HG02798 (cell line): ENCODE results near the gene TEPSIN.

ENCODE experiments used
- ATAC-seq: cut with Tn5 transposase; IDR thresholded peaks from one replicate; pipeline ENCODE4 v1.9.1; 2021; ENCODE audit warnings: mild to moderate bottlenecking; ENCODE audit not compliant: unreplicated experiment, poor library complexity

Gene TEPSIN

DNA sequence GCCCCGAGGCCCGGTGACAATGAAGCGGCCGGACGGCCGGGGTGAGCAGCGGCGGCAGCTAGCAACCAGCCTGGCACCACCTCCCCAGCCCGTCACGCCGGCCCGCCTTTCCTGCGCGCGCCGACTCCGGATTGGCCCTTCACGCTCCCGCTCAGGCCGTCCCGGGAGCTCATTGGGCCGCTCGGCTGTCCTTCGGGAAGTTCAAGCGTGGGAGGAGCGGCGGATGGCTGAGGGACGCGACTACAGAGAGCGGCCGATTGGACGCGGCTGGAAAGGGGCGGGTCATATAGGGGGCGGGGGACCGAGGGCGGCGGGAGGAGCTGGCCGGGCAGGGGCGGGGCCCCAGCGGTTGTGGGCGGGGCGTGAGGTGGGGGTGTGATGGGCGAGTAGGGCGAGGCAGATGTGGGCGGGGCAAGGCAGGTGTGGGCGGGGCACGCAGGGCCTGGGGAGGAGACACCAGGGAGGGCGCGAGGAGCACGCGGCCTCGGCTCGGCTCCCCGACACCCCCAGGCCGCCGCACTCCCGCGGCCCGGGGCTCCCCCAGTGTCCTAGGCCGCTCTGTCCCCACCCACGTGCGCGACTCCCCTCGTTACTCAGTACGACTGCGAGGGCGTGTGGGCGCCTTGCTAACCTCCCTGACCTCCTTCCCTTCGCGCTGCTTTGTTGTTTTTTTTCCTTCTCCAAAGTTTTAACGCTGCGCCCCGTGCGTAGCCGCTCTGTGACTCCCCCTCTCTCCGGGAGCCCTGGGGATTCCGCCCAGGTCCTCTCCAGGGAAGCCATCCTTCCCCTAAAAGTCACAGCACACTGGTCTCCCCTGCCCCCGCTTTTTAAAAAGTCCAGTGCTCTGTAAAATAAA lies 15.7 kb downstream of the TEPSIN start, which contains the start of gene CEP131:
Gene CEP131 (minus strand): TSS at position 60 of the 856 bp plus-strand sequence. CDS start 2,909 bp downstream, outside the sequence.
- ATAC-seq, result peak; percentile 97

DNA sequence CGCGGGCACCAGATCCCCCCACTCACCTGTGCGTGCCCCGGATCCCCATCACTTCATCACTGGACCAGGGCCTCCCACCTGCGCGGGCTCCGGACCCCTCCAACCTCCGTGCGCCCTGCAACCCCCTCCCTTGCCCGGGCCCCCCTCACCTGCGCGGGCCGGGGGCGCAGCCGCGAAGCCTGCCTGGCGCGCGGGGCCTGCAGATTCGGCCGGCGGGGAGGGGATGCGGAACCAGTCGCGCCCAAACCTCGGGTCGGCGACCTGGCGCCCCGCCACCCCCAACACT lies 16.3 kb downstream of the TEPSIN start:
- no peak for ATAC-seq

DNA sequence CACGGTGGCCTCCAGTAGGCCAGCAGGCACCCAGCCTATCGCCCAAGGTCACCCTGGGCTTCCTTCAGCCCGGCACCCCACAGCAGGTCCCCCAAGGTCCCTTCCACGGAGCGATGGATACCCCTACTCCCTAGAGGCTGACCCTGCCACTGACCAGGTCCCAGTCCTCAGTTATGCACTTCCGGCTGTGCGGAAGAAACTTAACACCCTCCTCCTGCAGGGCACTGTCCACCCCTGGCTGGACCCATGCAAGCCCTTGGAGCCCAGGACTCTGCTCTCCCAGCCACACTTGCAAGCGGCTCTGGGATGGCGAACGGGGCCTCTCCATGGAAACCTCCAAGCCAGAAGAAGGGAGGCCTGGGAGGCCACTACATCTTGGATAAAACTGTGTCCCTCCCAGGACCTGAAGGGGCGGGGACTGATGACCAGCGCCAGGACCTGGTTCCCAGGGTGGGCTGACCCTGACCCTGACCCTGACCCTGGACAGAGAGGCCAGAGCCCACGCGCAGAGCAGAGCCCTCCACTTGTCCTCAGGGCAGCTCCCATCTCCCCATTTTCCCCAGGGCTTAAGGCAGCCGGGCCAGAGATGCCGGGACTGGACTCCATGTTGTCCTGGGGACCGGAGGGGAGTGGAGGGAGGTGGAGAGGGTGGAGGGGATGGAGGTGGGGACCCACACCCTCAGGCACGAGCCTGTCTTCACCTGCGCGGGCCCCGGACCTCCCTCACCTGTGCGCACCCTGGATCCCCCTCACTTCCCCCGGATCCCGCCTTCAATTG lies 16.8 kb downstream of the TEPSIN start:
- no peak for ATAC-seq

DNA sequence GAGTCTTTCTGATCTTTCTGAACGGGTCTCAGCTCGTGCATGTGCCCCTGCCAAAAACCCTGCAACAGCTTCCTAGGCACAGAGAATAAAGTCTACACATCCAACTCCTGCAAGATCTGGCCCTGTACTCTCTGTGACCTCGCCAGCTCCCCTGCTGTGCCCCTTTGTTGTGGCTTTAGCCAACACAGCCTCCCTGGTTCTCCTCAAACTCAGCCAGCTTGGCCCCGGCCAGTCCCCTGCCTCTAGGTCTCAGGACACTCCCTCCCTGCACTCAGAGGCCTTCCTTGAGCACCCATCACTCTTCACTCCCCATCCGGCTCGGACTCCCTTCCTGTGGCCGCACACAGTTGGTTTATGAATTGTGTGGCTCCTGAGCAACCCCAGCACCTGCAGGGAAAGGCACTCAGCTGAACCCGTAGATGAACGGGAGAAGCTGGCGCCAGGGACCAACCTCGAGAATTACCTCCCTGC lies 17.4 kb downstream of the TEPSIN start:
- ATAC-seq, result no peak

DNA sequence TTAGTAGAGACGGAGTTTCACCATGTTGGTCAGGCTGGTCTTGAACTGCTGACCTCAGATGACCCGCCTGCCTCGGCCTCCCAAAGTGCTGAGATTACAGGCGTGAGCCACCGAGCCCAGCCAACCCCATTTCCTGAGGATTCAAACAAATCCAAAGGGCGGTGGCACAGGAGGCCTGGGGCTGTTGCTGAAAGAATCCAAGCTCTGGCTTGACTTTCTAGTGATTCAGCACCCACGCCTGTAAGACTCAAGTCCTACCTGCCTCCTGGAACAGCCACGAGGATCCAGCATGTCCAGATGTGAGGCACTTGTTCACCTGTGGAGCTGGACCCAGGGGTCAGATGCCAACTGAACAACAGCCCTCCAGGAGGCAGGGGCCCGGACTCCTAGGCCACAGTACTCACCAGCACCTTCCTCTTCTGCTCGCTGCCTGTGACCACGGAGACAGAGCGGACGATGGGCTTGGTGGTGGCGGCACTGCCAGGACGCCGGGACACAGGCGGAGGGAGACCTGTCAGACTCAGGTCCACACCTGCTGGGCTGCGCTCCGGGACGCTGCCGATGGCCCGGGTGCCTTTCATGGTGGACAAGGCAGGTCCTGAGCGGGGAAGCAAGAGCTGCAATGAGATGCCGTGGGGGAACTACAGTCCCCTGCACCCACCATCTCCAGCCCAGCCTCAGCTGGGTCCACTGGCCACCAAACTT lies 19.2 kb downstream of the TEPSIN start:
- no peak for ATAC-seq

DNA sequence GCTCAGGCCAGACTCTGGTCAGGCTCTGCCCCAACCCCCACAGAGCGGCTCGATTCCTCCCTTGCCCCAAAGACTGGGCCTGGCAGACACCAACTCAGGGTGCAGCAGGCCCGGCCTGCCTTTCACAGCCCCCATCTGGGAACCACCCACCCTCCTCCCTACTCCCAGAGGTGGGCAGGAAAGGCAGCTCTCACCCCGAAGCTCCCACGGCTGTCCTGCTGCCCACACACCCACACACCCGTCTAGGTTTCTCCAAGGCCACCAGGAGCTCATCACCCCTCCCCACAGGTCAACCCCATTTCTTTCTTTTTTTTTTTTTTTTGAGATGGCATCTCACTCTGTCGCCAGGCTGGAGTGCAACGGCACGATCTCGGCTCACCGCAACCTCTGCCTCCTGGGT lies 19.9 kb downstream of the TEPSIN start:
- ATAC-seq, result no peak

DNA sequence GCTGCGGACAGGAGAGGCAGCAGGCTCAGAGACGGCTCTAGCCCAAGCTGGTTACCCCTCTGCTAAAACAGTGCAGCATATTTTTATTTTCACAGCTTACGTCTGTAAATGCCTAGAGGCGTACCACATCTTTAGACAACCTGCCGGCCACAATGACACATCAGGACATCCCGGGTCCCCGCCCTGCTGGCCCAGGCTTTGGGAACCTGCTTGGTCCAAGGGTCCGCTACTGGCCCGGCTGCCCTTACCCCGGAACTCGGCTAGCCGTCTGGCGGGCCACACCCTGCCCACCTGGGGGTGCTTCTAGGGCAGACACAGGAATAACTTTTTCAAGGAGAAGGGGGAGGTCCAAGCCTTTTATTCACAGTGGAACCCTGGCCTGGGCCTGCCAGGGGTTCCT lies 20.4 kb downstream of the TEPSIN start:
- ATAC-seq, result no peak

DNA sequence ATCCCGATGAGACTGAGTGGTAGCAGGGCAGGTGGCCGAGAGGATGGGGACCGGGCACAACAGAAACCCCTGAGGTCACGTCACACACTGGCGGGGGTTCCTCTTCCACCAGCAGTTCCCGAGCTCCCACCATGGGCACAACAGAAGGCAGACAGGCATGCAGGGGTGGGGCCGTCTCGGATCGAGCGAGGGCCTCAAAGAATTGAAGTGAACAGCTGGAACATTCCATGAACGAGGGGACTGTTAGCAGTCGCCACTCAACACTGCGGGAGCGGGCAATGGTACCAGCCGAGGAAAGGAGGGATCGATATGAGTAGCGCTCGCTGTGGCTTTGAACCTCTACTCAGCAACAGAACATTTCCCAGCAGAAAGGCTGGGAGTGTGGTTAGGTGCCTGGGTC lies 21.4 kb downstream of the TEPSIN start:
- ATAC-seq, result no peak

DNA sequence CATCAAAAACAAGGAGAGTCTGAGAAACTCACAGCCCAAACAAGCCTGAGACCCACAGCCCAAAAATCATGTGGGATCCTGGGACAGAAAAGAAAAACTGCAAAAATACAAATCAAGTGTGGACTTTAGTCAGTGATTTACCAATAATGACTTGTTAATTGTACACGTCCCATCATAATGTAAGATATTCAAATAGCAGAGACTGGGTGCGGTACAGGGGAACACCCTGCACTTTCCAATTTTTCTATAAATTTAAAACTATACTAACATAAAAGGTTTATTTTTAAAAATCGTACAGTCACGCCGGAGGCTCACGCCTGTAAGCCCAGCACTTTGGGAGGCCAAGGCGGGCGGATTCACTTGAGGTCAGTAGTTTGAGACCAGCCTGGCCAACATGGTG lies 24.9 kb downstream of the TEPSIN start:
- no peak for ATAC-seq

DNA sequence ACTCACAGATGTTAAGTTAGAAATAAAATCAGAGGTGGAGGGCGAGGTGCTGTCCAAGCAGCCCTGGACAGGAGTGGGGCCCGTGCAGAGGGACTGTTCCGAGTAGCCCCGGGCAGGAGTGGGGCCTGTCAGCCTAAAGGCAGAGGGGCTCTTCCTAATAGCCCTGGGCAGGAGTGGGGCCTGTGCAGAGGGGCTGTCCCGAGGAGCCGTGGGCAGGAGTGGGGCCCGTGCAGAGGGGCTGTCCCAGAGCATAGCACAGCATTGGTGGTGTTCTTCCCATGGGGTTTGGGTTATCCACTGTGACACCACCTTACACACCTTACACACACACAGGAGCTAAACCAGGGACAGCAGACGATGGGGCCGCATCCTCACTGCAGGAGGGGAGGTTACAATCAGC lies 26.5 kb downstream of the TEPSIN start:
- no peak for ATAC-seq

DNA sequence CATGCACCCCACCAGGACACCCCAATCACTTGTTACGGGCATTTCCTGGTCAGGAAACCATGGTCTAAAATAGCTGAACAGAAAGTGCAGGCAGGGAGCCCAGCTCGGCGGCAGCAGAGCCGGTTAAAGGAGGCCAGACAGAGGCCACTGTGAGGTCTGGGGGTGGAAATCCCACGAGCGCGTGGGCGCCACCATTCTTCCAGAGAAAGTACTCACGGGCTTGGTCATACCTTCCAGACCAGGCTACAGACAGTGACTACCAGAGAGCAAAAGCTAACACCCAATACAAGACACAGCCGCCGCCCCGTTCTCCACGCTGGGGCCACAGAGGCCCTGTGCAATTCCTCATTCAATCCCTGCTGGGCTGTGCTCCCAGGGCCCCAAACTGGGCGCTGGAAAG lies 28.0 kb downstream of the TEPSIN start:
- no peak for ATAC-seq

DNA sequence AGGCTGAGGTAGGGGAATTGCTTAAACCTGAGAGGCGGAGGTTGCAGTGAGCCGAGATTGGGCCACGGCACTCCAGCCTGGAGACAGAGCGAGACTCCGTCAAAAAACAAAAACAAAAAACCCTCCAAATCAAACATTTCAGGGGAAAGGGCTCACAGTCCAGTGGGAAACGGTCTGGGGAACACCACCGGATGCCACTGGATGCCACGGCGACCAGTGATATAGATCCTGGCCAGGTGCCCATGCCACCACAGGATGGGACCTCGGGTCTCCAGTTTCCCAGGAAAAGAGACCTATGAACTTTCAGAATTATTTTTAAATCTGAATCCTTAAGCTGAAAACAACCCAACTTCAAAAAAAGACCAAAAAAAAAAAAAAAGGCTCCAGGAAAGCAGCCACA lies 28.4 kb downstream of the TEPSIN start:
- ATAC-seq, result no peak

DNA sequence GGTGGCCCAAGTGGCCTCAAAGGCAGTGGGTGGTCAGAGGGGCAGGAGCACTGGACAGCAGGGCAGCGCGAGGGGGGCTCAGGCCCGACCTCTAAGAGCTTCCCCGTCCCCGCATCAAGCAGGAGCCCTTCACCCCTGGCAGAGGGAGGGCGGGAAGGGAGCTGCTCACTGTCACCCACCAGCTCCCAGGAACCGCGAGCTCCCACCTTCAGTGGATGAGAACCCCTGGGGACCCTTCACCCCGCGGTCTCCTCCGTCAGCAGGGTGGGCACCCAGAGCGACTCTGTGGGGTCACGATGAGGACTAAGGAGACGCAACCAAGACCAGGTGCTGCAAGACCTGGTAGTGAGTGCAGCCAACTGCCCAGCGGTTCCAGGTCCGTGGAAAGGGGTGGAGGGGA lies 29.7 kb downstream of the TEPSIN start:
- no peak for ATAC-seq

DNA sequence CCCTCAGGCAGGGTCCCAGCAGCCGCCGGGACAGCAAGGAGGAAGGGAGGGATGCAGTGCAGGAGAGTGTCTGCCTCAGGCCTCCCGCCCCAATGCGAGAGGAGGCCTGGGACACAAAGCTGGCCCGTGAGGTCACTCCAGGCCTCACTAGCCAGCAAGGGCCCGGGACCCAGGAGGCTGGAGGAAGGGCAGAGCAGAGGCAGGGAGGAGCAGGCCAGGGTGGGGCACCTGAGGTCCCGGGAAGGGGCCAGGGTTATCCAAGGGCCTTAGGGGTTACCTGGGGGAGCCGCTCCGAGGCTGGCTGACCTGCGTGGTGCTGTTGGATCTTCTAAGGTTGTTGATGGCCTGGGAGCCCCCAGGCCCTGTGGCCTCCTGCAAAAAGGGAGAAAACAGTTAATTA lies 30.2 kb downstream of the TEPSIN start:
- no peak for ATAC-seq

DNA sequence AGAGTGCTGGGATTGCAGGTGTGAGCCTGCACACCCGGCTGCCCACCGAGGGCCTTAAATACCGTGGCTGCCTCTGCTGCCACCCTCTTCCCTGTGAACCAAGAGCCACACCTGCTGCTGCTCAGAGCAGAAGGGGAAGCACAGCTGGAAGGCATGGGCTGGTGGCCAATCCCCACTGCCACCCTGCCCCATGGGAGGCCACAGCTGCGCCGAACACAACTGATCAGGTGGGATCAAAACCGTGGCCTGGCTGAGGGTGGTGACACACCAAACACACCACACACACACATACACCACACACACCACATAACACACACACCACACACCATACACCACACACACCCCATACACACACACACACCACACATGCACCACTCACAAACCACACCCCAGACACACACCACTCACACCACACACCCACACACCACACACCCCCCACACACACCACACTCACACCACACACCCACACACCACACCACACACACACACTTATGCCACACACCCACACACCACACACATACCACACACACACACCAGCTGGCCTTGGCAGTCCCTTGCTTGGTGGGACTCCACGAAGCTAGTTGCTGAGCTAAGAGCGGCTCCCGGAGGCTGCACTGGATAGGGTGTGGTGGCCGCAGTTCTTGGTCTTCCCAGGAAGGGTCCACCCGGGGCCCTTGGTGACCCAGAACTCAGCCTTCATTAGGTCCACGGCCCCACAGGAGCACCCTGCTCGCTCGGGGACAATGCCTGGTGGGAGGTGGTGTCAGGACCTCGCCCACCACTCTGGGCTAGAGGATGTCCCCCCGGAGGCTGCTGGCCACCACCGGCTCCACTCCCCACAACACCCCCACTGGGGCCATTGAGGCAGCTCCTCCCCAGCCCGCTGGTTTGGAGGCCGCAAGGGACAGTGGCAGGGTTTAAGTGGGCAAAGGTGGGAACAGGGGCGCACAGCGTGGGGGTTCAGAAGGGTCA lies 31.0 kb downstream of the TEPSIN start:
- no peak for ATAC-seq

DNA sequence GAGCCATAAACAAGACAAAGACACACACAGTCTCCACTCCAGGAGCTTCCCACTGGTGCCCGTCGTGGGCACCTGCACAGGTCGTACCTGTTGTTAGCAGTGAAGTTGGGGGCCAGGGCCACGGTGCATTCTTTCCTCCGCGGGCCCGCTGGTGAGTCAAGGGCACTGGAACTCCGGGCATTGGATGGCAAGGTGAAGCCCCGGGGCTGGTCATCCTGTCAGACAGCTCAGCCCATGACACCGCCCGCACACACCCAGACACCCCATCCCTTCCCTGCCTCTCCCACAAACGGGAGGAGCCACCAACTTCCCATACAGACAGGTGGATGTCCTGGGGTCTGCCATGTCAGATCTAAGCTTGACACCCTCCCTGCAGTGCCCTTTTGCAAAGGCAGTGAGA lies 32.2 kb downstream of the TEPSIN start:
- no peak for ATAC-seq

DNA sequence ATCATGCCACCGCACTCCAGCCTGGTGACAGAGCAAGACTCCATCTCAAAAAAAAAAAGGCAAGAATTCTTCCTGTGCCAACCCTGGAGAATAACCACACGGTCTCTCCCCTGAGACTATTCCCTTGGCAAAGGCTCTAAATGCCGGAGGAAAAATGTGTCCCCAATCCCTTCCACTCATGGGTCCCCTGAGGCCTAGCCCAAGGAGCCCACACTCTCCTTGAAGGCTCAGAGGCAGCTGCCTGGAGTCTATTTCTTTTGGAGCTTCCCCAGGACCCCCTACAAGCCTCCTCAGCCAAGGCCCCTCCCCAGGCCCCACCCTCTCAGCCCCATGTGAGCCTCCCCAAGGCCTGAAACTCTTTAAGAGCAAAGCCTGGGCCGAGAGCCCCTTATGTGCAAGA lies 32.7 kb downstream of the TEPSIN start:
- no peak for ATAC-seq

DNA sequence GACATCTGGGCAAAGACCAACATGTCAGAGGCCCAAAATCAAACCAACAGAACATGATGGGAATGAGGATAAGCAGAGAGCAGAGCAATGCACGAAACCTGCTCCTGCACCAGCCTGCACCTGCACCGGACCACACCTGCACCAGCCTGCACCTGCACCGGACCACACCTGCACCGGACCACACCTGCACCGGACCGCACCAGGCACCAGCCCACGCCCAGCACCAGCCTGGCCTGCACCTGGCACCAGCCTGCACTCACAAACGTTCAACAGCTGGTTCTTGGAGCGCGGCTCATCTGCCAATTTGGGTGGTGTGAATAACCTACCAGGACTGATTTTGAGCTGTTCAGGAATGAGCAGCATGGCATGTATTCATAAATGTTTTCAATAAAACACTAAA lies 34.3 kb downstream of the TEPSIN start:
- ATAC-seq, result no peak

DNA sequence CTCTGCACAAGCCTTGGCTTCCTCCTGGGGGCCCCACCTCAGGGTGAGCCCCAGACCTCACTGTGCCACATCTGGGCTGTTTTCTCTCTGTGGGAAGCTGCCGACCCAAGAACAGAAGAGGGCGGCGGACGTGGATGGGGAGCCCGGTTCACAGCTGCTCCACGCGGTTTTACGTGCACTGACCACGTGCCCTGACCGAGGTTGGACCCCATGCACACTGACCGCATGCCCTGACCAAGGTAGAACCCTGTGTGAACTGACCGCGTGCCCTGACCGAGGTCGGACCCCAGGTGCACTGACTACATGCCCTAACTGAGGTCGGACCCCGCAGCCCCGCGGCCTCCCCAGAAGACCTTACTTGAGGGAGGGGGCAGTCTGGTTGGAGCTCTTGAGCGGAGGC lies 35.7 kb downstream of the TEPSIN start:
- no peak for ATAC-seq

DNA sequence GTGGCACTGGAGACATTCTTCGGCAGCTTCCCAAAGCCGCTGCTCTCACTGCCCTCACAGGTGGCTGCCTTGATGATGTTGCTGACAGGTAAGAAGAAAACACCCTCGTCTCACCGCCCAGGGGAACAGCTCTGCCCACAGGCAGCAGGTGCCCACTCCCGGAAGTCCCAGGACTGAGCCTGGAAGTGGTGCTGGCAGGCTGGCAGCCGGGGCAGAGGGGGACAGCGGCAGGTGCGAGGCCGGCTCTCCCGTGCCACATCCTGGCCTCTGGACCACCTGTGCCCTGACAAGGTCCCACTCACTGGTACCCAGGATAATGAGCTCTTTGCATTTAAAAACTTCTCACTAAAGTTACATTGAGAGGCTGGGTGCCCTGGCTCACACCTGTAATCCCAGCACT lies 36.5 kb downstream of the TEPSIN start:
- no peak for ATAC-seq
